Fibroblast of gingiva (primary cell): Measurements from ENCODE around the gene KCNJ6.
"Not testable (repeated sequence)": the region's sequence is repeated elsewhere in the genome, so short reads cannot be mapped to it uniquely, and the experiment has no call there.

Experiments used
- DNase-seq: peaks from one replicate; pipeline ENCODE4 v3.0.0-alpha.2; 2011; ENCODE audit warnings: low read depth

The KCNJ6 gene

GRCh38 chr21:37673801-37674575 is 242.3 kb downstream of the KCNJ6 start:
- no peak for DNase-seq

- no peak for DNase-seq
Measured at GRCh38 chr21:37671381-37671780, 244.9 kb downstream of the KCNJ6 start.

GRCh38 chr21:37670883-37671282 is 245.4 kb downstream of the KCNJ6 start:
- DNase-seq, result peak; percentile 31

- no peak for DNase-seq
Measured at GRCh38 chr21:37669249-37669648, 247.0 kb downstream of the KCNJ6 start.

GRCh38 chr21:37668462-37669239 is 247.6 kb downstream of the KCNJ6 start:
- DNase-seq, result no peak

GRCh38 chr21:37667380-37667779 is 248.9 kb downstream of the KCNJ6 start:
- DNase-seq, result no peak

- no peak for DNase-seq
Measured at GRCh38 chr21:37665230-37666024, 250.8 kb downstream of the KCNJ6 start.

GRCh38 chr21:37662227-37662626 is 254.0 kb downstream of the KCNJ6 start:
- not testable (repeated sequence) for DNase-seq

GRCh38 chr21:37660709-37661108 is 255.5 kb downstream of the KCNJ6 start:
- no peak for DNase-seq

- no peak for DNase-seq
Measured at GRCh38 chr21:37659874-37660273, 256.4 kb downstream of the KCNJ6 start.

GRCh38 chr21:37658817-37659458 is 257.3 kb downstream of the KCNJ6 start:
- DNase-seq, result peak; percentile 33

- no peak for DNase-seq
Measured at GRCh38 chr21:37658121-37658816, 258.0 kb downstream of the KCNJ6 start.

GRCh38 chr21:37656899-37657298 is 259.4 kb downstream of the KCNJ6 start:
- no peak for DNase-seq

GRCh38 chr21:37655611-37656300 is 260.5 kb downstream of the KCNJ6 start:
- no peak for DNase-seq

GRCh38 chr21:37654596-37654995 is 261.7 kb downstream of the KCNJ6 start:
- DNase-seq, result no peak

- DNase-seq, result no peak
Measured at GRCh38 chr21:37653201-37653600, 263.1 kb downstream of the KCNJ6 start.

- DNase-seq, result no peak
Measured at GRCh38 chr21:37647781-37648180, 268.5 kb downstream of the KCNJ6 start.

- DNase-seq, result not testable (repeated sequence)
Measured at GRCh38 chr21:37646761-37647160, 269.5 kb downstream of the KCNJ6 start.

GRCh38 chr21:37645848-37646247 is 270.4 kb downstream of the KCNJ6 start:
- no peak for DNase-seq

- no peak for DNase-seq
Measured at GRCh38 chr21:37644636-37645035, 271.6 kb downstream of the KCNJ6 start.

- DNase-seq, result not testable (repeated sequence)
Measured at GRCh38 chr21:37643862-37644261, 272.4 kb downstream of the KCNJ6 start.
